Panc1 (cell line): ENCODE data around the gene LMOD1. TPM values are rescaled to one million over a fixed set of nuclear protein-coding genes. Genes with fewer than 3 reads are reported as not detected.
A peak's percentile ranks its signal among the peaks of the same experiment; 100 is the strongest.
"Not testable (repeated sequence)": the region's sequence is repeated elsewhere in the genome, so short reads cannot be mapped to it uniquely, and the experiment has no call there.

Experiments used
- ATAC-seq: fragments of 200-7000 bp; cut with Tn5 transposase; 2 replicates; pipeline ENCODE4 v1.9.1; 2020; ENCODE audit warnings: mild to moderate bottlenecking, moderate library complexity
- BruUV-seq: library from RNA; stranded (reverse); fragments of 400-500 nt; replicated peaks from 2 replicates; lab custom pipeline; 2021; lab: Mats Ljungman, UMichigan
- CTCF ChIA-PET: fragments of 300-600 bp; sonication (Branson Sonifier 250); formaldehyde crosslinking; loops from one replicate; lab custom pipeline; 2022; ENCODE audit warnings: antibody characterized with exemption; lab: Charles Lee
- POLR2A ChIA-PET: fragments of 300-600 bp; sonication (Branson Sonifier 250); formaldehyde crosslinking; loops from one replicate; lab custom pipeline; 2022; ENCODE audit warnings: antibody characterized with exemption; lab: Charles Lee
- DNase-seq: peaks from one replicate; pipeline ENCODE4 v3.0.0-alpha.2; 2010; ENCODE audit warnings: low read depth, low spot score
- H3K27ac ChIP-seq: 2 replicates; pipeline ENCODE4 v1.5.1; 2011; ENCODE audit warnings: mild to moderate bottlenecking, low read length, inconsistent platforms
- H3K27me3 ChIP-seq: fragments of 200-500 bp; sonication (Bioruptor generic); 2 replicates; pipeline ENCODE4 v1.6.0; 2014; ENCODE audit warnings: low read length, inconsistent platforms; ENCODE audit not compliant: control insufficient read depth, insufficient read depth
- H3K36me3 ChIP-seq: fragments of 200-500 bp; sonication (Bioruptor generic); 2 replicates; pipeline ENCODE4 v1.5.1; 2014; ENCODE audit warnings: inconsistent platforms, mild to moderate bottlenecking, low read length, moderate library complexity; ENCODE audit not compliant: control insufficient read depth, insufficient read depth
- H3K4me1 ChIP-seq: 2 replicates; pipeline ENCODE4 v1.5.1; 2011; ENCODE audit warnings: inconsistent platforms, mild to moderate bottlenecking, low read length, moderate library complexity; ENCODE audit not compliant: control insufficient read depth, insufficient read depth
- H3K4me3 ChIP-seq, 2 experiments: 2 replicates each; pipeline ENCODE4 v1.5.1; 2011 to 2012; ENCODE audit warnings: low read depth in 2 of 2, low read length in 2 of 2, mild to moderate bottlenecking in 2 of 2, inconsistent platforms in 1 of 2, moderate library complexity in 1 of 2
- H3K9me3 ChIP-seq: fragments of 200-500 bp; sonication (Bioruptor generic); 2 replicates; pipeline ENCODE4 v1.5.1; 2014; ENCODE audit warnings: low read depth, mild to moderate bottlenecking, inconsistent platforms, low read length, moderate library complexity; ENCODE audit not compliant: control insufficient read depth, insufficient read depth
- POLR2AphosphoS5 ChIP-seq: IDR thresholded peaks from 2 replicates; pipeline ENCODE4 v1.6.1; 2012; ENCODE audit warnings: mild to moderate bottlenecking, low read depth, low read length, moderate library complexity
- SIN3A ChIP-seq: IDR thresholded peaks from 2 replicates; pipeline ENCODE4 v1.6.1; 2012; ENCODE audit warnings: low read depth, mild to moderate bottlenecking, low read length, moderate library complexity, borderline replicate concordance; ENCODE audit not compliant: insufficient read depth
- TCF7L2 ChIP-seq: IDR thresholded peaks from 2 replicates; pipeline ENCODE4 v1.6.1; 2011; ENCODE audit warnings: mild to moderate bottlenecking, low read depth, low read length, inconsistent platforms
- in situ Hi-C: cut with HindIII; loops from 2 replicates; pipeline ENCODE4 v1.10.0; 2016; ENCODE audit warnings: low sequenced_read_pairs, low pct_unique_long_range_greater_than_20kb
- intact Hi-C: fragments of 100-400 bp; cut with micrococcal nuclease; formaldehyde crosslinking; loops from one replicate; pipeline ENCODE4 v1.10.0; 2022; ENCODE audit not compliant: unreplicated experiment
- total RNA-seq: library from RNA; stranded (reverse); gene quantifications from one replicate; pipeline ENCODE4 v1.2.1, GENCODE V29; 2021; ENCODE audit not compliant: unreplicated experiment
- TF ChIP-seq, protein P1 (sequence below): fragments of 450-650 bp; IDR thresholded peaks from 2 replicates; pipeline ENCODE4 v1.5.1; 2017; ENCODE audit warnings: mild to moderate bottlenecking
- TF ChIP-seq, protein P2 (sequence below), 2 experiments: IDR thresholded peaks; 2 replicates each; pipeline ENCODE4 v1.6.1; 2011 to 2012; ENCODE audit warnings: low read depth in 2 of 2, control low read depth in 1 of 2, low read length in 1 of 2, mild to moderate bottlenecking in 1 of 2, moderate library complexity in 1 of 2; ENCODE audit not compliant: insufficient read depth in 1 of 2

LMOD1 gene
- total RNA-seq, 1 experiment from 2014 or later, result 0.13 TPM

DNA sequence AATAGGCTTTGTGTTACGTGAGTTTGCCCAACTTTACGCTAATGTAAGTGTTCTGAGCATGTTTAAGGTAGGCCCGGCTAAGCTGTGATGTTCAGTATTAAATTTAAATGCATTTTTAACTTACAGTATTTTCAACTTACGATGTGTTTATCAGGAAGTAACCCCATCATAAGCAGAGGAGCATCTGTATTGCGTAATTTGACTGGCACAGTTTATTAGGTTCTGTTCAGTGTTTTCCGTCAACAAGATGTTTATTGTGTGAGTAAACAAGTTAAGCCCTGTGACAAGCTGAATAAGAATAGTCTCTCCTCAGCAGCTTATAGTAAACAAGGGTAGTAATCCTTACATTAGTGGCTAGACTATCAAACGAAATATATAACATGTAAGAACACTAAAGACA lies 84.9 kb downstream of the LMOD1 start:
- TSS peak; percentile 48 for BruUV-seq
- ChIA-PET POLR2A (interaction anchor here (0.6 kb wide), 1 partner anchor 19 kb away, joined by 3 read pairs; no protein-coding TSS in a partner anchor), CTCF (no interaction called here)
- Histone ChIP-seq H3K4me3 (no peak overlapping the region), H3K27me3 (no peaks in the 10 kb centered on the region), H3K9me3 (no peaks in the 10 kb centered on the region), H3K27ac (no peak overlapping the region), H3K36me3 (peaks cover 24% of the 10 kb centered on the region), H3K4me1 (no peaks in the 10 kb centered on the region)
- in situ Hi-C loops, result no loop called here
- no peak for DNase-seq
- intact Hi-C loops, result no loop called here
- TF ChIP-seq, protein P1, sequence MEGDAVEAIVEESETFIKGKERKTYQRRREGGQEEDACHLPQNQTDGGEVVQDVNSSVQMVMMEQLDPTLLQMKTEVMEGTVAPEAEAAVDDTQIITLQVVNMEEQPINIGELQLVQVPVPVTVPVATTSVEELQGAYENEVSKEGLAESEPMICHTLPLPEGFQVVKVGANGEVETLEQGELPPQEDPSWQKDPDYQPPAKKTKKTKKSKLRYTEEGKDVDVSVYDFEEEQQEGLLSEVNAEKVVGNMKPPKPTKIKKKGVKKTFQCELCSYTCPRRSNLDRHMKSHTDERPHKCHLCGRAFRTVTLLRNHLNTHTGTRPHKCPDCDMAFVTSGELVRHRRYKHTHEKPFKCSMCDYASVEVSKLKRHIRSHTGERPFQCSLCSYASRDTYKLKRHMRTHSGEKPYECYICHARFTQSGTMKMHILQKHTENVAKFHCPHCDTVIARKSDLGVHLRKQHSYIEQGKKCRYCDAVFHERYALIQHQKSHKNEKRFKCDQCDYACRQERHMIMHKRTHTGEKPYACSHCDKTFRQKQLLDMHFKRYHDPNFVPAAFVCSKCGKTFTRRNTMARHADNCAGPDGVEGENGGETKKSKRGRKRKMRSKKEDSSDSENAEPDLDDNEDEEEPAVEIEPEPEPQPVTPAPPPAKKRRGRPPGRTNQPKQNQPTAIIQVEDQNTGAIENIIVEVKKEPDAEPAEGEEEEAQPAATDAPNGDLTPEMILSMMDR, result no peak
- TF ChIP-seq, protein P2, sequence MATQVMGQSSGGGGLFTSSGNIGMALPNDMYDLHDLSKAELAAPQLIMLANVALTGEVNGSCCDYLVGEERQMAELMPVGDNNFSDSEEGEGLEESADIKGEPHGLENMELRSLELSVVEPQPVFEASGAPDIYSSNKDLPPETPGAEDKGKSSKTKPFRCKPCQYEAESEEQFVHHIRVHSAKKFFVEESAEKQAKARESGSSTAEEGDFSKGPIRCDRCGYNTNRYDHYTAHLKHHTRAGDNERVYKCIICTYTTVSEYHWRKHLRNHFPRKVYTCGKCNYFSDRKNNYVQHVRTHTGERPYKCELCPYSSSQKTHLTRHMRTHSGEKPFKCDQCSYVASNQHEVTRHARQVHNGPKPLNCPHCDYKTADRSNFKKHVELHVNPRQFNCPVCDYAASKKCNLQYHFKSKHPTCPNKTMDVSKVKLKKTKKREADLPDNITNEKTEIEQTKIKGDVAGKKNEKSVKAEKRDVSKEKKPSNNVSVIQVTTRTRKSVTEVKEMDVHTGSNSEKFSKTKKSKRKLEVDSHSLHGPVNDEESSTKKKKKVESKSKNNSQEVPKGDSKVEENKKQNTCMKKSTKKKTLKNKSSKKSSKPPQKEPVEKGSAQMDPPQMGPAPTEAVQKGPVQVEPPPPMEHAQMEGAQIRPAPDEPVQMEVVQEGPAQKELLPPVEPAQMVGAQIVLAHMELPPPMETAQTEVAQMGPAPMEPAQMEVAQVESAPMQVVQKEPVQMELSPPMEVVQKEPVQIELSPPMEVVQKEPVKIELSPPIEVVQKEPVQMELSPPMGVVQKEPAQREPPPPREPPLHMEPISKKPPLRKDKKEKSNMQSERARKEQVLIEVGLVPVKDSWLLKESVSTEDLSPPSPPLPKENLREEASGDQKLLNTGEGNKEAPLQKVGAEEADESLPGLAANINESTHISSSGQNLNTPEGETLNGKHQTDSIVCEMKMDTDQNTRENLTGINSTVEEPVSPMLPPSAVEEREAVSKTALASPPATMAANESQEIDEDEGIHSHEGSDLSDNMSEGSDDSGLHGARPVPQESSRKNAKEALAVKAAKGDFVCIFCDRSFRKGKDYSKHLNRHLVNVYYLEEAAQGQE (IDR thresholded peaks at IDR 0.05; ENCODE audit: insufficient read depth in 1 of 2, low read depth in 2 of 2, low read length in 1 of 2), result no peak
- TF ChIP-seq TCF7L2 (no peak), SIN3A (no peak), POLR2AphosphoS5 (no peak)
- ATAC-seq, result no peak

DNA sequence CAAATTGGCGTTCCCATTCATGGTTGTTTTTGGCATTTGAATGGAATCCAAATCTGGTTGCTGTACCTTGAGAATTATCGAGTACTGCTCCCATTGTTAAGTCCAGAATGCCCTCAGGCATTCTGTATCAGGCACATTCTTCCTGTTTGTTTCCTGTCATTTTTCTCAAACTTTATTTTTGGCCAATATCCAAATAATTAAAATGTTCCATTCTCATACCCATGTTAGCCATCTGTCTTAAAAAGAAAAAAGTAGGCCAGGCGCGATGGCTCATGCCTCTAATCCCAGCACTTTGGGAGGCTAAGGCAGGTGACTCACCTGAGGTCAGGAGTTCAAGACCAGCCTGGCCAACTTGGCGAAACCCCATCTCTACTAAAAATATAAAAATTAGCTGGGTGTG lies 86.9 kb downstream of the LMOD1 start:
- H3K27me3 ChIP-seq, result no peaks in the 10 kb centered on the region
- intact Hi-C loops (no loop called here), in situ Hi-C loops (no loop called here)
- POLR2A ChIA-PET, result no interaction called here
- no peak overlapping the region for H3K4me3 ChIP-seq
- no TSS peak for BruUV-seq
- H3K27ac ChIP-seq, result no peak overlapping the region
- TF ChIP-seq SIN3A, result no peak
- TF ChIP-seq, protein P1, result no peak
- TF ChIP-seq, protein P2 (IDR thresholded peaks at IDR 0.05; ENCODE audit: insufficient read depth in 1 of 2, low read depth in 2 of 2, low read length in 1 of 2), result no peak
- TF ChIP-seq POLR2AphosphoS5, result no peak
- no peak for TF ChIP-seq TCF7L2
- H3K36me3 ChIP-seq, result peaks cover 39% of the 10 kb centered on the region
- no peaks in the 10 kb centered on the region for H3K4me1 ChIP-seq
- CTCF ChIA-PET, result no interaction called here
- no peak for DNase-seq
- ATAC-seq, result no peak
- no peaks in the 10 kb centered on the region for H3K9me3 ChIP-seq

DNA sequence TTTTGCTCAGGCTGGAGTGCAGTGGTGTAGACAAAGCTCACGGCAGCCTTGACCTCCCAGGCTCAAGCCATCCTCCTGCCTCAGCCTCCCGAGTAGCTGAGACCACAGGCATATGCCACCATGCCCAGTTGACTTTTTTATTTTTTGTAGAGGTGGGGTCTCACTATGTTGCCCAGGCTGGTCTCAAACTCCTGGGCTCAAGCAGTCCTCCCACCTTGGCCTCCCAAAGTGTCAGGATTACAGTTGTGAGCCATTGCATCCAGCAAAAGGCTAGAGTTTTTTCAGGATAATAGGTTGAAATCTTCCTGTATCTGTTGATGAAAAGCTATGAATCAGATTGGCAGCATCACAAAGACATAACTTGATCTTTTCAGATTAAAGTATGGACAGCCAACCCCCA lies 89.6 kb downstream of the LMOD1 start:
- POLR2A ChIA-PET, H3K4me3 ChIP-seq, H3K9me3 ChIP-seq, in situ Hi-C loops, ATAC-seq, H3K4me1 ChIP-seq, H3K27me3 ChIP-seq, DNase-seq, CTCF ChIA-PET, intact Hi-C loops, BruUV-seq, H3K27ac ChIP-seq: not testable (repeated sequence)
- H3K36me3 ChIP-seq, result peaks cover 55% of the 10 kb centered on the region
